Measurements from ENCODE around the gene CHGA.

Gene CHGA

GRCh38 chr14:92976268-92976667 is 53.3 kb downstream of the CHGA start:
- no peak overlapping the region for H2AFZ ChIP-seq (ENCODE audit: low read length)
- no peak overlapping the region for H3K9ac ChIP-seq (ENCODE audit: low read depth, low read length, poor library complexity, severe bottlenecking)
- H3K4me2 ChIP-seq (ENCODE audit: low read depth, low read length, poor library complexity, severe bottlenecking): no peak overlapping the region
- no peak overlapping the region for H3K4me3 ChIP-seq (ENCODE audit: low read length, poor library complexity, severe bottlenecking)
- 0 out of 2 replicates have a peak, but pooled peaks cover 4% of the 10 kb centered on the region for H3K79me2 ChIP-seq (ENCODE audit: insufficient read depth, low read length)
- H3K27me3 ChIP-seq (ENCODE audit: insufficient read depth, low read length, poor library complexity, severe bottlenecking): no peaks in the 10 kb centered on the region
- peaks cover 21% of the 10 kb centered on the region; the same call in 1 of the 2 replicates for H3K9me3 ChIP-seq (ENCODE audit: insufficient read depth, low read depth, low read length)
- H3F3A ChIP-seq (ENCODE audit: low read depth): no peaks in the 10 kb centered on the region
- peaks cover 39% of the 10 kb centered on the region; the same call in 1 of the 2 replicates for H3K36me3 ChIP-seq (ENCODE audit: insufficient read depth, low read length)
- H3K9me2 ChIP-seq (replicated peaks; ENCODE audit: low read depth, low read length): no peaks in the 10 kb centered on the region
- H4K20me1 ChIP-seq (ENCODE audit: insufficient read depth, low read length, poor library complexity, severe bottlenecking): no peaks in the 10 kb centered on the region
- TF ChIP-seq EZH2phosphoT487 (IDR thresholded peaks at IDR 0.05; ENCODE audit: borderline replicate concordance) (no peak), CTCF (conservative IDR thresholded peaks at IDR 0.05; ENCODE audit: low read length) (no peak)
- no peaks in the 10 kb centered on the region for H3K4me1 ChIP-seq (ENCODE audit: insufficient read depth, low read length, poor library complexity, severe bottlenecking)

GRCh38 chr14:92978229-92979021 is 55.5 kb downstream of the CHGA start:
- no peak overlapping the region for H3K9ac ChIP-seq (ENCODE audit: low read depth, low read length, poor library complexity, severe bottlenecking)
- no peak overlapping the region for H3K4me3 ChIP-seq (ENCODE audit: low read length, poor library complexity, severe bottlenecking)
- no peaks in the 10 kb centered on the region for H3F3A ChIP-seq (ENCODE audit: low read depth)
- peaks cover 21% of the 10 kb centered on the region; the same call in 1 of the 2 replicates for H3K9me3 ChIP-seq (ENCODE audit: insufficient read depth, low read depth, low read length)
- H3K27me3 ChIP-seq (ENCODE audit: insufficient read depth, low read length, poor library complexity, severe bottlenecking): no peaks in the 10 kb centered on the region
- H3K9me2 ChIP-seq (replicated peaks; ENCODE audit: low read depth, low read length): no peaks in the 10 kb centered on the region
- H3K79me2 ChIP-seq (ENCODE audit: insufficient read depth, low read length): 0 out of 2 replicates have a peak, but pooled peaks cover 4% of the 10 kb centered on the region
- no peak overlapping the region for H3K4me2 ChIP-seq (ENCODE audit: low read depth, low read length, poor library complexity, severe bottlenecking)
- no peak overlapping the region for H2AFZ ChIP-seq (ENCODE audit: low read length)
- H4K20me1 ChIP-seq (ENCODE audit: insufficient read depth, low read length, poor library complexity, severe bottlenecking): no peaks in the 10 kb centered on the region
- H3K4me1 ChIP-seq (ENCODE audit: insufficient read depth, low read length, poor library complexity, severe bottlenecking): no peaks in the 10 kb centered on the region
- H3K36me3 ChIP-seq (ENCODE audit: insufficient read depth, low read length): peaks cover 51% of the 10 kb centered on the region; the same call in 1 of the 2 replicates
- no peak for TF ChIP-seq EZH2phosphoT487 (IDR thresholded peaks at IDR 0.05; ENCODE audit: borderline replicate concordance)
- no peak for TF ChIP-seq CTCF (conservative IDR thresholded peaks at IDR 0.05; ENCODE audit: low read length)

GRCh38 chr14:92980866-92981265 is 57.9 kb downstream of the CHGA start:
- H3K79me2 ChIP-seq (ENCODE audit: insufficient read depth, low read length): no peaks in the 10 kb centered on the region
- H4K20me1 ChIP-seq (ENCODE audit: insufficient read depth, low read length, poor library complexity, severe bottlenecking): no peaks in the 10 kb centered on the region
- H3F3A ChIP-seq (ENCODE audit: low read depth): no peaks in the 10 kb centered on the region
- H3K4me3 ChIP-seq (ENCODE audit: low read length, poor library complexity, severe bottlenecking): no peak overlapping the region
- H3K9me2 ChIP-seq (replicated peaks; ENCODE audit: low read depth, low read length): no peaks in the 10 kb centered on the region
- H3K9me3 ChIP-seq (ENCODE audit: insufficient read depth, low read depth, low read length): peaks cover 21% of the 10 kb centered on the region; the same call in 1 of the 2 replicates
- no peak overlapping the region for H3K9ac ChIP-seq (ENCODE audit: low read depth, low read length, poor library complexity, severe bottlenecking)
- H3K36me3 ChIP-seq (ENCODE audit: insufficient read depth, low read length): peaks cover 46% of the 10 kb centered on the region; the same call in 1 of the 2 replicates
- H2AFZ ChIP-seq (ENCODE audit: low read length): no peak overlapping the region
- H3K4me2 ChIP-seq (ENCODE audit: low read depth, low read length, poor library complexity, severe bottlenecking): no peak overlapping the region
- TF ChIP-seq EZH2phosphoT487 (IDR thresholded peaks at IDR 0.05; ENCODE audit: borderline replicate concordance) (no peak), CTCF (conservative IDR thresholded peaks at IDR 0.05; ENCODE audit: low read length) (no peak)
- no peaks in the 10 kb centered on the region for H3K27me3 ChIP-seq (ENCODE audit: insufficient read depth, low read length, poor library complexity, severe bottlenecking)
- H3K4me1 ChIP-seq (ENCODE audit: insufficient read depth, low read length, poor library complexity, severe bottlenecking): no peaks in the 10 kb centered on the region
